GM20431 (cell line): Measurements from ENCODE around the gene GRB2.

Source experiments
- in situ Hi-C: fragments of 300-500 bp; cut with MseI, MboI; formaldehyde crosslinking; loops from one replicate; pipeline ENCODE4 v1.15.0; 2020; ENCODE audit warnings: low sequenced_read_pairs; ENCODE audit not compliant: unreplicated experiment

The GRB2 gene

DNA sequence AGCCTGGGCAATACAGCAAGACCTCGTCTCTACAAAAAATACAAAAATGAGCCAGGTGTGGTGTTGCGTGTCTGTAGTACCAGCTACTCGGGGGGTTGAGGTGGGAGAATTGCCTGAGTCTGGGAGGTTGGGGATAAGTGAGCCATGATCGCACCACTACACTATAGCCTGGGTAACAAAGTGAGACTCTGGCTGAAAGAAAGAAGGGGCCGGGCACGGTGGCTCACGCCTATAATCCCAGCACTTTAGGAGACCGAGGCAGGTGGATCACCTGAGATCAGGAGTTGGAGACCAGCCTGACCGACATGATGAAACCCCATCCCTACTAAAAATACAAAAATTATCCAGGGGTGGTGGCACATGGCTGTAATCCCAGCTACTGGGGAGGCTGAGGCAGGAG, 10.5 kb upstream of the GRB2 start:
- in situ Hi-C loops: loop anchor here (25.0 kb wide), 2 partner anchors 96 to 129 kb away; partner anchors contain the start of genes CASKIN2, SLC25A19 and TSEN54

- in situ Hi-C loops: loop anchor here (25.0 kb wide), 2 partner anchors 98 to 127 kb away; partner anchors contain the start of genes CASKIN2, SLC25A19 and TSEN54
Observed at GRCh38 chr17:75414488-75414887, 9.0 kb upstream of the GRB2 start.

GRCh38 chr17:75412455-75413317, 7.2 kb upstream of the GRB2 start:
- in situ Hi-C loops: loop anchor here (25.0 kb wide), 2 partner anchors 100 to 125 kb away; partner anchors contain the start of genes CASKIN2, SLC25A19 and TSEN54

DNA sequence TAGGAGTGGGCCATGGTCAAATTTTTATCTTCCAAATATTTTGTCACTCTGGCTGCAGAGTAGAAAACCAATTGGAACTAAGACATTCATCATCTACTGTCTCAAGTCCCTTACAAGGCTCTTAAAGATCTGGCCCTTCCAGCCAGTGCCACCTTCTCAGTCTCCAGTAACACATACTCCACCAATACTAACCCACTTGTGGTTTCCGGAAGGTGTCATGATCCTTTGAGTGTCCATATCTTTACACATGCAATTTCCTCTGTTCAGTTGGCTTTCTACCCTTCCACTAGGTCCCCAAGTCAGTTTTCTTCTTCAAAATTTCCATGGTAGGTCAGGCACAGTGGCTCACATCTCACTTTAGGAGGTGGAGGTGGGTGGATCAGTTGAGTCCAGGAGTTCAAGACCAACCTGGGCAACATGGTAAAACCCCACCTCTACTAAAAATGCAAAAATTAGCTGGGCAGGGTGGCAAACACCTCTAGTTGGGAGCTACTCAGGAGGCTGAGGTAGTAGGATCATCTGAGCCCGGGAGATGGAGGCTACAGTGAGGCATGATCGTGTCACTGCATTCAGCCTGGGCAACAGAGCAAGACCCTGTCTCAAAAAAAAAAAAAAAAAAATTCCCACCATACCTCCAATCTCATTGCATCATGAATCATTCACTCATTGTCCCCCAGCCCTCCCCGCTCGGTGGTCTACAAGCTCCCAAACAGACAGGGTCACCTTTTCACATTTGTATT, 6.0 kb upstream of the GRB2 start:
- in situ Hi-C loops: loop anchor here (25.0 kb wide), 2 partner anchors 101 to 124 kb away; partner anchors contain the start of genes CASKIN2, SLC25A19 and TSEN54

DNA sequence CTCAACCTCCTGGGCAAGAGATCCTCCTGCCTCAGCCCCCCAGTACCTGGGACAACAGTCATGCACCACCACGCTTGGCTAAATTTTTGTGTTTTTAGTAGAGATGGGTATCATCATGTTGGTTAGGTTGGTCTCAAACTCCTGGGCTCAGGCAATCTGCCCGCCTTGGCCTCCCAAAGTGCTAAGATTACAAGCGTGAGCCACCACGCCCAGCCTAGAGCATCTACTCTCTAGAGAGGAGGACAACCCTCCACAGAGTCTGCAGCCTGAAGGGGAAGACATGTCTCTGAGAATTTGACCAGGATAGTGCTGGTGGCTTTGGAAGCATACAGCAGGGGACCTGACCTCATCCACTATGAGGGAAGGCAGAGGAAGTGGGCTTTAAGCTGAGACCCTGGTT, 4.7 kb upstream of the GRB2 start:
- in situ Hi-C loops: loop anchor here (25.0 kb wide), 2 partner anchors 102 to 123 kb away; partner anchors contain the start of genes CASKIN2, SLC25A19 and TSEN54

- in situ Hi-C loops: loop anchor here (25.0 kb wide), 2 partner anchors 104 to 121 kb away; partner anchors contain the start of genes CASKIN2, SLC25A19 and TSEN54
Observed at GRCh38 chr17:75407655-75408352, 2.3 kb upstream of the GRB2 start.

GRCh38 chr17:75406222-75406615, 741 bp upstream of the GRB2 start:
- in situ Hi-C loops: loop anchor here (25.0 kb wide), 2 partner anchors 106 to 119 kb away; partner anchors contain the start of genes CASKIN2, SLC25A19 and TSEN54

DNA sequence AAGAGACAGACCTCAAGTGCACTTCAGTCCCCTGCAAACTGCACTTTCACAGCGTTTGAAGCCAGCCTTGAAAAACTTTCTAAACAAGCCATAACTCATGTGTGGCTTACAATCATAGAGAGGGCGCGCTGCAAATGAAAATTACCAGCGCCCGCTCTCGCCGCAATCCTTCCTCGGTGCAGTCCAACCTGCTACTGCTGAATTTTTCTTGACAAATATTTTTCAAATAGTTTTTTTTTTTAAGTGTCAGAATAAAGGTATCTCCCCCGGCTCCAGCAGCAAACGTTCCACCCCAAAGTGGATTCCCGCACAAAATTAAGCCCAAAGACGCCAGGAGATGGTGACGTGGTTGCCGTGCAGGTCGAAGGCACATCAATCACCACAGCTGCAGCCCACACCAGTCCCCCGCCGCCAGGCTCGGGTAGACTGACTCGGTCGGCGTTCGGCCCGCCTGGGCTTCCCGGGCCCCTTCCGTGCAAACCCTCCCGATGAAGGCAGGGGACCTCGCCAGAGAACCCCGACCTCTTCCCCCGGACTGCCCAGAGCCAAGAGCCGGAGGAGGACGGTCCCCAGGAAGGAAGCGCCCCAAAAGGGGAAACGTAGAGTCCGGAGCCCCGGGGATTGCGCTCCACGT, 630 bp downstream of the GRB2 start:
- in situ Hi-C loops: loop anchor here (25.0 kb wide), 2 partner anchors 107 to 118 kb away; partner anchors contain the start of genes CASKIN2, SLC25A19 and TSEN54

- in situ Hi-C loops: loop anchor here (25.0 kb wide), 2 partner anchors 108 to 117 kb away; partner anchors contain the start of genes CASKIN2, SLC25A19 and TSEN54
Observed at GRCh38 chr17:75404223-75404730, 1.2 kb downstream of the GRB2 start.

- in situ Hi-C loops: loop anchor here (25.0 kb wide), 2 partner anchors 109 to 116 kb away; partner anchors contain the start of genes CASKIN2, SLC25A19 and TSEN54
Observed at GRCh38 chr17:75403131-75403530, 2.3 kb downstream of the GRB2 start.

DNA sequence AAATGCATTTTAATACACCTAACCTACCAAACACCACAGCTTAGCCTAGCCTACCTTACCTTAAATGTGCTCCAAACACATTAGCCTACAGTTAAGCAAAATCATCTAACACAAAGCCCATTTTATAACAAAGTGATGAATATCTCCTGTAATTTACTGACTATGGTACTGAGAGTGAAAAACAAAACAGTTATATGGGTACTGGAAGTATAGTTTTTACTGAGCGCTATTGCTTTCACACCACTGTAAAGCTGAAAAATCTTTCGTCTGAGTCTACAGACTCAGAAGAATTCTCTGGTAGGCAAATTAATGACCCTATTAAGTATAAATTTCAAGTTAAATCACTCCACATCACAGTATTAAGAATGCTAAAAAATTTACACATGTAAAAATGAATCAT, 3.5 kb downstream of the GRB2 start:
- in situ Hi-C loops: loop anchor here (25.0 kb wide), 2 partner anchors 110 to 115 kb away; partner anchors contain the start of genes CASKIN2, SLC25A19 and TSEN54

DNA sequence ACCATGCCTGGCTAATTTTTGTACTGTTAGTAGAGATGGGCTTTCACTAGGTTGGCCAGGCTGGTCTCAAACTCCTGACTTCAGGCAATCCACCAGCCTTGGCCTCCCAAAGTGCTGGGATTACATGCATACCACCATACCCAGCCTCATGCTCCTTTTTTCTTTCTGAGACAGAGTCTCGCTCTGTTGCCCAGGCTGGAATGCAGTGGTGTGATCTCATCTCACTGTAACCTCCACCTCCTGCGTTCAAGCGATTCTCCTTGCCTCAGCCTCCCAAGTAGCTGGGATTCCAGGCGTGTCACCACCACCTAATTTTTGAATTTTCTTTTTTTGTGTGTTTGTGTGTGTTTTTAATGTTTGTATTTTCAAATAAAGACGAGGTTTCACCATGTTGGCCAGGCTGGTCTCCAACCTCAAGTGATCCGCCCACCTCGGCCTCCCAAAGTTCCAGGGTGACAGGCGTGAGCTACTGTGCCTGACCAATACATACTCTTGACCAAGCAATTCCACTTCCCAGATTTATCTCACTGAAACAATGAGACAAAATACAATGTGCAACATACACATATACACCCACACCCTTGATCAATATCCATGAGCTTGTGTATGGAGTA, 5.0 kb downstream of the GRB2 start:
- in situ Hi-C loops: loop anchor here (25.0 kb wide), 2 partner anchors 112 to 113 kb away; partner anchors contain the start of genes CASKIN2, SLC25A19 and TSEN54

DNA sequence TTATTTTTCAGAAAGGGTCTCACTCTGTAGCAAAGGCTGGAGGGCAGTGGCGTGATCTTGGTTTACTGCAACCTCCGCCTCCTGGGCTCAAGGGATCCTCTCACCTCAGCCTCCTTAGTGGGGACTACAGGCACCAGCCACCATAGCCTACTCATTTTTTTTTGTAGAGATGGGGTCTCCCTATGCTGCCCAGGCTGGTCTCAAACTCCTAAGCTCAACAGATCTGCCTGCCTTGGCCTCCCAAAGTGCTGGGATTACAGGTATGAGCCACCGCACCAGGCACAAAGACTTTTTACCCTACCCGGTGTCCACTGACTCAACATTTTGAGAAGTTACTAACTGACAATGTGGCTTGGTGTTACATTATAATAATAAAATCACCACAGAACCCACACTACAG, 7.2 kb downstream of the GRB2 start:
- in situ Hi-C loops: no loop called here

DNA sequence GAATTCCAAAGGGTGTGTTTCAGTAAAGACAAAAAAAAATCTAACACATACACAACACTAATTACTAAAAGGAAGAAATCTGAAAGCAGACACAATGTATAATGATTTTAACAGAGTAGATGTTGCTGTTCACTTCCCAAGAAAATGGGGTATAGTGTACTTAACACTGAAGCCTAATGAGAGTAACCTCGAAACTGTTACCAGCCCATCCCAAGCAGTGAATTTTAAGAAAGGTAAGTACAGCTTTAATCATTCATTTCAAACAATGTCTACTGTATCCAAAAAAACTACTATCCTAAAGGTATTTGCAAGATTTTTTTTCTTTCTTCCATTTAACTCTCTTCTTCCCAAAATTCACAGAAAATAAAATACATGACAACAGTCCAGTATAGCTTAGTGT, 8.3 kb downstream of the GRB2 start:
- in situ Hi-C loops: no loop called here

DNA sequence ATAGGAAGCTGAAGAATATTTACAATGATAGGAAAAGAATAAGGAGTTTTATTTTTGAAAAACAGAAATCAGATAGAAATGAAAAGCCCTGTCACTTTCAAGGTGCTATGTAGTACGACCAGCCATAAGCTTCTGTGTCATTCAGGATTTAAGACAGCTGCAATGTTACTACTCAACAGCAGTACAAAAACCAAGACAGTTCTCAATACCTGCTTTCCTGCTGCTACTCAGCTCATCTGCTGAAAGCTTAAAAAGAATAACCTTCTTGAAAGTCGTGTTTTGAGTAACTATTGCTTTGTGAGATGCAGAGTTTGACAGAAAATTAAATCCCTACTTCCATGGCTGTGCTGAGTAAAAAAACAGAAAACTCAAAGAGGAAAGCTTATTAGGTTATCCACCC, 8.7 kb downstream of the GRB2 start:
- in situ Hi-C loops: no loop called here

DNA sequence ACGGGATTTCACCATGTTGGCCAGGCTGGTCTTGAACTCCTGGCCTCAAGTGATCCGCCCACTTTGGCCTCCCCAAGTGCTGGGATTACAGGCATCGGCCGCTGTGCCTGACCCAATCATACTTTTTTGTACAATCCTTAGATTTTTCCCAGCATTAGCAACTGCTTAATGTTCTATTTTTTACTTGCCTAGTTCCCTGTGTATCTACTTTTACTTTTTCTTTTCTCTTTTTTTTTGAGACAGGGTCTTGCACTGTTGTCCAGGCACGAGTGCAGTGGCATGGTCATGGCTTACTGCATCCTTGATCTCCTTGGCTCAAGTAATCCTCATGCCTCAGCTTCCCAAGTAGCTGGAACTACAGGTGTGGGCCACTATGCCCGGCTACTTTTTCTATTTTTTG, 9.5 kb downstream of the GRB2 start:
- in situ Hi-C loops: no loop called here

- in situ Hi-C loops: no loop called here
Observed at GRCh38 chr17:75394332-75394918, 11.1 kb downstream of the GRB2 start.
